GM23338 (cell line): Measurements from ENCODE around the gene S100Z. TPM values are rescaled to one million over a fixed set of nuclear protein-coding genes. Genes with fewer than 3 reads are reported as not detected.
A peak's percentile ranks its signal among the peaks of the same experiment; 100 is the strongest.
"Not testable (repeated sequence)": the region's sequence is repeated elsewhere in the genome, so short reads cannot be mapped to it uniquely, and the experiment has no call there.

ENCODE experiments used
- ATAC-seq: fragments of 200-7000 bp; cut with Tn5 transposase; 3 replicates; pipeline ENCODE4 v1.9.1; 2020
- DNase-seq: peaks from one replicate; pipeline ENCODE4 v3.0.0-alpha.2; 2015; ENCODE audit warnings: low spot score
- H2AFZ ChIP-seq: fragments of 200-600 bp; sonication (generic); 2 replicates; pipeline ENCODE4 v1.8.0; 2016; ENCODE audit warnings: antibody characterized with exemption, mild to moderate bottlenecking, moderate library complexity
- H3F3A ChIP-seq: fragments of 200-600 bp; sonication (generic); replicated peaks from 2 replicates; pipeline ENCODE4 v1.8.0; 2017; ENCODE audit warnings: antibody characterized with exemption, mixed run types, low read depth
- H3K27ac ChIP-seq: fragments of 200-600 bp; sonication (generic); 2 replicates; pipeline ENCODE4 v1.6.1; 2016; ENCODE audit warnings: low read depth
- H3K27me3 ChIP-seq: fragments of 200-600 bp; sonication (generic); 2 replicates; pipeline ENCODE4 v1.8.0; 2016; ENCODE audit warnings: mild to moderate bottlenecking, mixed run types, moderate library complexity; ENCODE audit not compliant: insufficient read depth
- H3K36me3 ChIP-seq: fragments of 200-600 bp; sonication (generic); 2 replicates; pipeline ENCODE4 v1.8.0; 2016; ENCODE audit warnings: mild to moderate bottlenecking; ENCODE audit not compliant: insufficient read depth
- H3K4me1 ChIP-seq: fragments of 200-600 bp; sonication (generic); 2 replicates; pipeline ENCODE4 v1.8.0; 2016; ENCODE audit warnings: mild to moderate bottlenecking, moderate library complexity; ENCODE audit not compliant: insufficient read depth
- H3K4me2 ChIP-seq: fragments of 200-600 bp; sonication (generic); 2 replicates; pipeline ENCODE4 v1.7.1; 2017; ENCODE audit warnings: mixed run types
- H3K4me3 ChIP-seq: fragments of 200-600 bp; sonication (generic); 2 replicates; pipeline ENCODE4 v1.6.1; 2016; ENCODE audit warnings: mixed run types
- H3K79me2 ChIP-seq: fragments of 200-600 bp; sonication (generic); replicated peaks from 2 replicates; pipeline ENCODE4 v1.8.0; 2017; ENCODE audit warnings: mild to moderate bottlenecking; ENCODE audit not compliant: insufficient read depth
- H3K9me2 ChIP-seq: fragments of 200-600 bp; sonication (generic); 2 replicates; pipeline ENCODE4 v1.8.0; 2017; ENCODE audit not compliant: insufficient read depth
- H4K20me1 ChIP-seq: fragments of 200-600 bp; sonication (generic); replicated peaks from 2 replicates; pipeline ENCODE4 v1.8.0; 2017; ENCODE audit warnings: mild to moderate bottlenecking; ENCODE audit not compliant: insufficient read depth
- H3K27ac Mint-ChIP-seq: 2 replicates; pipeline ENCODE4 v1.8.0; 2020; ENCODE audit warnings: inconsistent platforms, mild to moderate bottlenecking, moderate library complexity, mixed read lengths
- H3K27me3 Mint-ChIP-seq: 3 replicates; pipeline ENCODE4 v1.8.0; 2022; ENCODE audit warnings: low read depth, mild to moderate bottlenecking, moderate library complexity, mixed read lengths, inconsistent platforms; ENCODE audit not compliant: insufficient read depth, poor library complexity
- H3K36me3 Mint-ChIP-seq: 3 replicates; pipeline ENCODE4 v1.8.0; 2021; ENCODE audit warnings: low read depth, mild to moderate bottlenecking, inconsistent platforms, moderate library complexity, mixed read lengths
- H3K4me1 Mint-ChIP-seq: 3 replicates; pipeline ENCODE4 v1.8.0; 2020; ENCODE audit warnings: mild to moderate bottlenecking, inconsistent platforms, mixed read lengths
- H3K4me3 Mint-ChIP-seq: 3 replicates; pipeline ENCODE4 v1.8.0; 2021; ENCODE audit warnings: moderate library complexity, mild to moderate bottlenecking, inconsistent platforms, mixed read lengths
- H3K9me3 Mint-ChIP-seq: 3 replicates; pipeline ENCODE4 v1.8.0; 2020; ENCODE audit warnings: moderate library complexity, mild to moderate bottlenecking, inconsistent platforms, mixed read lengths
- CREB1 ChIP-seq: fragments of 250-450 bp; sonication (Bioruptor Pico); IDR thresholded peaks from 2 replicates; pipeline ENCODE4 v1.5.0; 2020; ENCODE audit warnings: low read depth, mild to moderate bottlenecking, moderate library complexity
- EZH2 ChIP-seq: fragments of 200-600 bp; sonication (generic); IDR thresholded peaks from one replicate; pipeline ENCODE4 v1.8.0; 2017; ENCODE audit warnings: antibody characterized with exemption, mild to moderate bottlenecking, low read depth; ENCODE audit not compliant: unreplicated experiment
- POLR2AphosphoS5 ChIP-seq: IDR thresholded peaks from 2 replicates; pipeline ENCODE4 v1.6.1; 2016; ENCODE audit warnings: antibody characterized with exemption, low read depth
- polyA plus RNA-seq: library from polyadenylated mRNA; unstranded; fragments of >200 nt; fragmentation: Nextera tagmentation; extraction: Ambion mirVana; gene quantifications from 2 replicates; pipeline ENCODE4 v1.2.1, GENCODE V29; 2016
- total RNA-seq: library from RNA; depleted of rRNA; stranded (reverse); fragments of >200 nt; shearing (Covaris generic); gene quantifications from 2 replicates; pipeline ENCODE4 v1.2.3, GENCODE V29; 2014
- TF ChIP-seq, protein P1 (sequence below), 2 experiments: fragments of 200-600 bp in 1 of 2; sonication (generic) in 1 of 2; conservative IDR thresholded peaks; 2 replicates each; pipeline versions ENCODE4 v1.5.1 to v1.6.1; 2016 to 2017; ENCODE audit warnings: antibody characterized with exemption in 2 of 2, low read depth in 2 of 2, mild to moderate bottlenecking in 2 of 2, moderate library complexity in 1 of 2
- TF ChIP-seq, protein P2 (sequence below): fragments of 250-450 bp; sonication (Bioruptor Pico); IDR thresholded peaks from 2 replicates; pipeline ENCODE4 v1.5.0; 2020; ENCODE audit warnings: mild to moderate bottlenecking, moderate library complexity

Gene S100Z
- total and polyA plus RNA-seq, 2 experiments from 2014 or later, result not detected

DNA sequence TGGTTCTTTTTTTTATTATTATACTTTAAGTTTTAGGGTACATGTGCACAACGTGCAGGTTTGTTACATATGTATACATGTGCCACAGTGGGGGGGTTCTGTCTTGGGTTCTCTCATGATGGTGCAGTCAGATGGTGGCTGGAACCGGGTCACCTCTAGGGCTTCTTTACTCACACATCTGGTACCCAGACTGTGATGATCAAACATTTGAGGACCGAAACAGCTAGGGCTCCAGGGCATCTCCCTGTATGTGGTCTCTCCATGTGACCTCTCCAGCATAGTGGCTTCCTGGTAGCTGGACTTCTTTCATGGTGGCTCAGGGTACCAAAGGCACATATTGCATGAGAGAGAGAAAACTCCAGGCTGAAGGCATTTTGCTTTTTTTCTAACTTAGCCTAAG, 93.2 kb downstream of the S100Z start (continued):
- TF ChIP-seq, protein P1, sequence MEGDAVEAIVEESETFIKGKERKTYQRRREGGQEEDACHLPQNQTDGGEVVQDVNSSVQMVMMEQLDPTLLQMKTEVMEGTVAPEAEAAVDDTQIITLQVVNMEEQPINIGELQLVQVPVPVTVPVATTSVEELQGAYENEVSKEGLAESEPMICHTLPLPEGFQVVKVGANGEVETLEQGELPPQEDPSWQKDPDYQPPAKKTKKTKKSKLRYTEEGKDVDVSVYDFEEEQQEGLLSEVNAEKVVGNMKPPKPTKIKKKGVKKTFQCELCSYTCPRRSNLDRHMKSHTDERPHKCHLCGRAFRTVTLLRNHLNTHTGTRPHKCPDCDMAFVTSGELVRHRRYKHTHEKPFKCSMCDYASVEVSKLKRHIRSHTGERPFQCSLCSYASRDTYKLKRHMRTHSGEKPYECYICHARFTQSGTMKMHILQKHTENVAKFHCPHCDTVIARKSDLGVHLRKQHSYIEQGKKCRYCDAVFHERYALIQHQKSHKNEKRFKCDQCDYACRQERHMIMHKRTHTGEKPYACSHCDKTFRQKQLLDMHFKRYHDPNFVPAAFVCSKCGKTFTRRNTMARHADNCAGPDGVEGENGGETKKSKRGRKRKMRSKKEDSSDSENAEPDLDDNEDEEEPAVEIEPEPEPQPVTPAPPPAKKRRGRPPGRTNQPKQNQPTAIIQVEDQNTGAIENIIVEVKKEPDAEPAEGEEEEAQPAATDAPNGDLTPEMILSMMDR (conservative IDR thresholded peaks at IDR 0.05; ENCODE audit: low read depth in 2 of 2), result no peak
- TF ChIP-seq POLR2AphosphoS5, result no peak
- no peak for TF ChIP-seq CREB1 (CRISPR knock-in tag)
- TF ChIP-seq, protein P2, sequence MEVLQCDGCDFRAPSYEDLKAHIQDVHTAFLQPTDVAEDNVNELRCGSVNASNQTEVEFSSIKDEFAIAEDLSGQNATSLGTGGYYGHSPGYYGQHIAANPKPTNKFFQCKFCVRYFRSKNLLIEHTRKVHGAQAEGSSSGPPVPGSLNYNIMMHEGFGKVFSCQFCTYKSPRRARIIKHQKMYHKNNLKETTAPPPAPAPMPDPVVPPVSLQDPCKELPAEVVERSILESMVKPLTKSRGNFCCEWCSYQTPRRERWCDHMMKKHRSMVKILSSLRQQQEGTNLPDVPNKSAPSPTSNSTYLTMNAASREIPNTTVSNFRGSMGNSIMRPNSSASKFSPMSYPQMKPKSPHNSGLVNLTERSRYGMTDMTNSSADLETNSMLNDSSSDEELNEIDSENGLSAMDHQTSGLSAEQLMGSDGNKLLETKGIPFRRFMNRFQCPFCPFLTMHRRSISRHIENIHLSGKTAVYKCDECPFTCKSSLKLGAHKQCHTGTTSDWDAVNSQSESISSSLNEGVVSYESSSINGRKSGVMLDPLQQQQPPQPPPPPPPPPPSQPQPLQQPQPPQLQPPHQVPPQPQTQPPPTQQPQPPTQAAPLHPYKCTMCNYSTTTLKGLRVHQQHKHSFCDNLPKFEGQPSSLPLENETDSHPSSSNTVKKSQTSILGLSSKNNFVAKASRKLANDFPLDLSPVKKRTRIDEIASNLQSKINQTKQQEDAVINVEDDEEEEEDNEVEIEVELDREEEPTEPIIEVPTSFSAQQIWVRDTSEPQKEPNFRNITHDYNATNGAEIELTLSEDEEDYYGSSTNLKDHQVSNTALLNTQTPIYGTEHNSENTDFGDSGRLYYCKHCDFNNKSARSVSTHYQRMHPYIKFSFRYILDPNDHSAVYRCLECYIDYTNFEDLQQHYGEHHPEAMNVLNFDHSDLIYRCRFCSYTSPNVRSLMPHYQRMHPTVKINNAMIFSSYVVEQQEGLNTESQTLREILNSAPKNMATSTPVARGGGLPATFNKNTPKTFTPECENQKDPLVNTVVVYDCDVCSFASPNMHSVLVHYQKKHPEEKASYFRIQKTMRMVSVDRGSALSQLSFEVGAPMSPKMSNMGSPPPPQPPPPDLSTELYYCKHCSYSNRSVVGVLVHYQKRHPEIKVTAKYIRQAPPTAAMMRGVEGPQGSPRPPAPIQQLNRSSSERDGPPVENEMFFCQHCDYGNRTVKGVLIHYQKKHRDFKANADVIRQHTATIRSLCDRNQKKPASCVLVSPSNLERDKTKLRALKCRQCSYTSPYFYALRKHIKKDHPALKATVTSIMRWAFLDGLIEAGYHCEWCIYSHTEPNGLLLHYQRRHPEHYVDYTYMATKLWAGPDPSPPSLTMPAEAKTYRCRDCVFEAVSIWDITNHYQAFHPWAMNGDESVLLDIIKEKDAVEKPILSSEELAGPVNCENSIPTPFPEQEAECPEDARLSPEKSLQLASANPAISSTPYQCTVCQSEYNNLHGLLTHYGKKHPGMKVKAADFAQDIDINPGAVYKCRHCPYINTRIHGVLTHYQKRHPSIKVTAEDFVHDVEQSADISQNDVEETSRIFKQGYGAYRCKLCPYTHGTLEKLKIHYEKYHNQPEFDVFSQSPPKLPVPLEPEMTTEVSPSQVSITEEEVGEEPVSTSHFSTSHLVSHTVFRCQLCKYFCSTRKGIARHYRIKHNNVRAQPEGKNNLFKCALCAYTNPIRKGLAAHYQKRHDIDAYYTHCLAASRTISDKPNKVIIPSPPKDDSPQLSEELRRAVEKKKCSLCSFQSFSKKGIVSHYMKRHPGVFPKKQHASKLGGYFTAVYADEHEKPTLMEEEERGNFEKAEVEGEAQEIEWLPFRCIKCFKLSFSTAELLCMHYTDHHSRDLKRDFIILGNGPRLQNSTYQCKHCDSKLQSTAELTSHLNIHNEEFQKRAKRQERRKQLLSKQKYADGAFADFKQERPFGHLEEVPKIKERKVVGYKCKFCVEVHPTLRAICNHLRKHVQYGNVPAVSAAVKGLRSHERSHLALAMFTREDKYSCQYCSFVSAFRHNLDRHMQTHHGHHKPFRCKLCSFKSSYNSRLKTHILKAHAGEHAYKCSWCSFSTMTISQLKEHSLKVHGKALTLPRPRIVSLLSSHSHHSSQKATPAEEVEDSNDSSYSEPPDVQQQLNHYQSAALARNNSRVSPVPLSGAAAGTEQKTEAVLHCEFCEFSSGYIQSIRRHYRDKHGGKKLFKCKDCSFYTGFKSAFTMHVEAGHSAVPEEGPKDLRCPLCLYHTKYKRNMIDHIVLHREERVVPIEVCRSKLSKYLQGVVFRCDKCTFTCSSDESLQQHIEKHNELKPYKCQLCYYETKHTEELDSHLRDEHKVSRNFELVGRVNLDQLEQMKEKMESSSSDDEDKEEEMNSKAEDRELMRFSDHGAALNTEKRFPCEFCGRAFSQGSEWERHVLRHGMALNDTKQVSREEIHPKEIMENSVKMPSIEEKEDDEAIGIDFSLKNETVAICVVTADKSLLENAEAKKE (CRISPR knock-in tag), result no peak

- Histone ChIP-seq H3K79me2 (no peaks in the 10 kb centered on the region), H3K27ac (no peak overlapping the region), H4K20me1 (no peaks in the 10 kb centered on the region), H3F3A (no peaks in the 10 kb centered on the region), H3K4me3 (no peak overlapping the region), H3K36me3 (no peaks in the 10 kb centered on the region), H3K4me2 (no peak overlapping the region), H2AFZ (peak overlapping the region; percentile 59; the same call in 1 of the 2 replicates), H3K9me2 (no peaks in the 10 kb centered on the region), H3K4me1 (no peaks in the 10 kb centered on the region), H3K27me3 (no peaks in the 10 kb centered on the region)
- H3K9me3 Mint-ChIP-seq, result no peaks in the 10 kb centered on the region
- ATAC-seq (no peak), DNase-seq (no peak)
- no peaks in the 10 kb centered on the region for H3K27me3 Mint-ChIP-seq
- H3K4me1 Mint-ChIP-seq, result no peaks in the 10 kb centered on the region
- TF ChIP-seq EZH2, result no peak
- H3K4me3 Mint-ChIP-seq, result no peak overlapping the region
- no peaks in the 10 kb centered on the region for H3K36me3 Mint-ChIP-seq
- no peak overlapping the region for H3K27ac Mint-ChIP-seq
These were observed 94.8 kb downstream of the S100Z start for GRCh38 chr5:76944638-76945037.

DNA sequence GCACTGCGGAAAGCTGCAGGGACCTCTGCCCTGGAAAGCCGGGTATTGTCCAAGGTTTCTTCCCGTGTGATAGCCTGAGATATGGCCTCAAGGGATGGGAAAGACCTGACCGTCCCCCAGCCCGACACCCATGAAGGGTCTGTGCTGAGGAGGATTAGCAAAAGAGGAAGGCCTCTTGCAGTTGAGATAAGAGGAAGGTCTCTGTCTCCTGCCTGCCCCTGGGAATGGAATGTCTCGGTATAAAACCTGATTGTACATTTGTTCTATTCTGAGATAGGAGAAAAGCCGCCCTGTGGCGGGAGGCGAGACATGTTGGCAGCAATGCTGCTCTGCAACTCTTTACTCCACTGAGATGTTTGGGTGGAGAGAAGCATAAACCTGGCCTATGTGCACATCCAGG, 95.4 kb downstream of the S100Z start:
- H3K4me1 Mint-ChIP-seq, H3K27ac Mint-ChIP-seq, H3K27me3 ChIP-seq, H3K9me2 ChIP-seq, H4K20me1 ChIP-seq, H3K79me2 ChIP-seq, H3K4me3 ChIP-seq, H3K4me1 ChIP-seq, H3K9me3 Mint-ChIP-seq, H3K27me3 Mint-ChIP-seq, DNase-seq, H3K36me3 Mint-ChIP-seq, H3K4me2 ChIP-seq, H3K27ac ChIP-seq, H3K4me3 Mint-ChIP-seq, H3F3A ChIP-seq, ATAC-seq, H3K36me3 ChIP-seq: not testable (repeated sequence)
- 0 out of 2 replicates have a peak overlapping the region, but pooled peaks have one; percentile 43 for H2AFZ ChIP-seq
